ENCODE measurements around the gene CCDC138. TPM values are rescaled to one million over a fixed set of nuclear protein-coding genes. Genes with fewer than 3 reads are reported as not detected.

CCDC138 gene
- total RNA-seq, 1 donor from 2014 or later = 6.1 TPM

DNA sequence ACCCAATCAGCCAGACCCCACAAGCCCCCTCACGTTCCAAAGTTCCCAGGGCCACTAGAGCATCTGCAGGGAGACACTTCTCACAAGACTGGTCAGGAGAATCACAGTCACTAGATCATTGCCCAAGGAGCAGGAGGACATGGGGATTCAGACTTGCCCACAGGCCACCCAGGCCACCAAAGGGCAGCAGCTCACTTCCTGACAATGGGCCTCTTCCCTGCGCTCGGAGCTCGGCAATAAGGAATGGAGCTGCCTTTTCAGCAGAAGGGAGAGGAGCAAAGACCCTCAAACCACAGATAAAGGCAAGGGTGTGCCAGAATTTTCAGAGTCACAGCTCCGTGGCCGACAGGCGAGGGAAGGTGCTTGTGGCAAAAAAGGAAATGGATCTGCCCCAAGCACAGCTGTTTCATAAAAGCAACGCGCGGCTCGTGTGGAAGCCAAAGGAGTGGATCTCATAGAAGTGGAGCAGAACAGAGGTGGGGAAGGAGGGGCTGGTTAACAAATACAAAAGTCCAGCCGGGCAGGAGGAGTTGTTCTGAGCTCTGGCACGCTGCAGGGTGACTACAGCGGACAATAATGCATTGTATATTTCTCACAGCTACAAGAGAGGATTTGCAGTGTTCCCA lies 130.3 kb downstream of the CCDC138 start:
- DNase-seq (ENCODE audit: low read depth) (peak; percentile 28), FAIRE-seq (no peak)
- H3K9me3 Mint-ChIP-seq (ENCODE audit: unreplicated experiment) = no peaks in the 10 kb centered on the region
- H2AFZ ChIP-seq (ENCODE audit: low read depth, low read length) = peak overlapping the region; percentile 45
- no peaks in the 10 kb centered on the region for H3K9me3 ChIP-seq (ENCODE audit: insufficient read depth, low read depth, low read length)
- no peaks in the 10 kb centered on the region for H3K79me2 ChIP-seq (ENCODE audit: insufficient read depth, low read length)
- no peak overlapping the region for H3K4me3 Mint-ChIP-seq (ENCODE audit: unreplicated experiment)
- no peak overlapping the region for H3K9ac ChIP-seq (ENCODE audit: low read length)
- peaks cover 43% of the 10 kb centered on the region for H3K27me3 Mint-ChIP-seq (ENCODE audit: low read depth, unreplicated experiment)
- no peaks in the 10 kb centered on the region for H4K20me1 ChIP-seq (ENCODE audit: insufficient read depth, low read length)
- no peaks in the 10 kb centered on the region for H3K36me3 Mint-ChIP-seq (ENCODE audit: low read depth, unreplicated experiment)
- no peak for TF ChIP-seq EZH2 (IDR thresholded peaks at IDR 0.05; ENCODE audit: insufficient read depth, low read length)
- TF ChIP-seq, protein P1, sequence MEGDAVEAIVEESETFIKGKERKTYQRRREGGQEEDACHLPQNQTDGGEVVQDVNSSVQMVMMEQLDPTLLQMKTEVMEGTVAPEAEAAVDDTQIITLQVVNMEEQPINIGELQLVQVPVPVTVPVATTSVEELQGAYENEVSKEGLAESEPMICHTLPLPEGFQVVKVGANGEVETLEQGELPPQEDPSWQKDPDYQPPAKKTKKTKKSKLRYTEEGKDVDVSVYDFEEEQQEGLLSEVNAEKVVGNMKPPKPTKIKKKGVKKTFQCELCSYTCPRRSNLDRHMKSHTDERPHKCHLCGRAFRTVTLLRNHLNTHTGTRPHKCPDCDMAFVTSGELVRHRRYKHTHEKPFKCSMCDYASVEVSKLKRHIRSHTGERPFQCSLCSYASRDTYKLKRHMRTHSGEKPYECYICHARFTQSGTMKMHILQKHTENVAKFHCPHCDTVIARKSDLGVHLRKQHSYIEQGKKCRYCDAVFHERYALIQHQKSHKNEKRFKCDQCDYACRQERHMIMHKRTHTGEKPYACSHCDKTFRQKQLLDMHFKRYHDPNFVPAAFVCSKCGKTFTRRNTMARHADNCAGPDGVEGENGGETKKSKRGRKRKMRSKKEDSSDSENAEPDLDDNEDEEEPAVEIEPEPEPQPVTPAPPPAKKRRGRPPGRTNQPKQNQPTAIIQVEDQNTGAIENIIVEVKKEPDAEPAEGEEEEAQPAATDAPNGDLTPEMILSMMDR (IDR thresholded peaks at IDR 0.05; ENCODE audit: insufficient read depth, low read depth, low read length) = no peak
- H3K27ac Mint-ChIP-seq (ENCODE audit: unreplicated experiment) = no peak overlapping the region
- H3K27ac ChIP-seq (ENCODE audit: low read depth, low read length) = no peak overlapping the region
- H3K36me3 ChIP-seq (ENCODE audit: insufficient read depth, low read length) = no peaks in the 10 kb centered on the region
- H3K27me3 ChIP-seq (ENCODE audit: insufficient read depth, low read length) = peaks cover 7% of the 10 kb centered on the region
- no peak overlapping the region for H3K4me3 ChIP-seq (ENCODE audit: insufficient read depth, low read depth, low read length)
- no peaks in the 10 kb centered on the region for H3K4me1 Mint-ChIP-seq (ENCODE audit: low read depth, unreplicated experiment)
- H3K4me1 ChIP-seq (ENCODE audit: insufficient read depth, low read length) = peaks cover 3% of the 10 kb centered on the region
- peak overlapping the region; percentile 51 for H3K4me2 ChIP-seq (ENCODE audit: low read length)

DNA sequence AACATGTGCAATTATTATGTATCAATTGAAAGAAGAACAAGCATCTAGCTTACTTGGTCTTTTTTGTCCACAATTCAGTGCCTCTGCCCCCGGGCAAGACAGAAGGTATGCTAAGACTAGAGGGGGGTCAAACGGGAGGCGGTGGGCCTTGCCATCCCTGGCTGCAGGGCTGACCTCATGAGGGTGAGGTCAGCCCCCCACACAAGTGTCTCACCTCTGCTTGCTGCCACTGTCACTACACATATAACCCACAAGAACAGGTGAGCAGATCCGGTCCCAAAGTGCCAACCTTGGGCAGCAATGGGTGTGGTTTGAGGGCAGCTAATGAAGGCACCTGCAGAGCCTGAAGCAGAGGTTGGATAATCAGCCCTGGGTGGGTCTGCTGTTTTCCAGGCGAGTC lies 131.0 kb downstream of the CCDC138 start:
- no peak overlapping the region for H3K4me3 Mint-ChIP-seq (ENCODE audit: unreplicated experiment)
- no peak for DNase-seq (ENCODE audit: low read depth)
- H2AFZ ChIP-seq (ENCODE audit: low read depth, low read length) = no peak overlapping the region

More for the DNA sequence above, 131.0 kb downstream of the CCDC138 start:
- H3K27ac ChIP-seq (ENCODE audit: low read depth, low read length) = no peak overlapping the region
- Mint-ChIP-seq H3K36me3 (ENCODE audit: low read depth, unreplicated experiment) (no peaks in the 10 kb centered on the region), H3K27me3 (ENCODE audit: low read depth, unreplicated experiment) (peaks cover 45% of the 10 kb centered on the region), H3K9me3 (ENCODE audit: unreplicated experiment) (no peaks in the 10 kb centered on the region), H3K27ac (ENCODE audit: unreplicated experiment) (no peak overlapping the region), H3K4me1 (ENCODE audit: low read depth, unreplicated experiment) (no peaks in the 10 kb centered on the region)
- no peak overlapping the region for H3K9ac ChIP-seq (ENCODE audit: low read length)
- H3K4me2 ChIP-seq (ENCODE audit: low read length) = peak overlapping the region; percentile 51
- no peak overlapping the region for H3K4me3 ChIP-seq (ENCODE audit: insufficient read depth, low read depth, low read length)
- H3K4me1 ChIP-seq (ENCODE audit: insufficient read depth, low read length) = peaks cover 6% of the 10 kb centered on the region
- FAIRE-seq = no peak
- TF ChIP-seq, protein P1 (IDR thresholded peaks at IDR 0.05; ENCODE audit: insufficient read depth, low read depth, low read length) = no peak
- no peak for TF ChIP-seq EZH2 (IDR thresholded peaks at IDR 0.05; ENCODE audit: insufficient read depth, low read length)
- no peaks in the 10 kb centered on the region for H4K20me1 ChIP-seq (ENCODE audit: insufficient read depth, low read length)
- no peaks in the 10 kb centered on the region for H3K9me3 ChIP-seq (ENCODE audit: insufficient read depth, low read depth, low read length)
- H3K36me3 ChIP-seq (ENCODE audit: insufficient read depth, low read length) = no peaks in the 10 kb centered on the region
- H3K79me2 ChIP-seq (ENCODE audit: insufficient read depth, low read length) = no peaks in the 10 kb centered on the region
- peaks cover 7% of the 10 kb centered on the region for H3K27me3 ChIP-seq (ENCODE audit: insufficient read depth, low read length)

Data from astrocyte (in vitro differentiated cells and primary cell).